Measurements from ENCODE around the gene HOXD8.

HOXD8 gene

GRCh38 chr2:176128982-176129796 lies at the start of gene HOXD8:
Gene HOXD8 (plus strand): TSS chr2:176129705. CDS start chr2:176130367, 662 bp downstream.
- DNase-seq, result no peak

- no peak for DNase-seq
Measured at GRCh38 chr2:176079831-176080539, 49.5 kb upstream of the HOXD8 start.

- no peak for DNase-seq
Measured at GRCh38 chr2:176080540-176081375, 48.7 kb upstream of the HOXD8 start.

- no peak for DNase-seq
Measured at GRCh38 chr2:176081376-176081836, 48.1 kb upstream of the HOXD8 start.

GRCh38 chr2:176081837-176082524 lies 47.5 kb upstream of the HOXD8 start:
- no peak for DNase-seq

- DNase-seq, result no peak
Measured at GRCh38 chr2:176082525-176082823, 47.0 kb upstream of the HOXD8 start.

- DNase-seq, result no peak
Measured at GRCh38 chr2:176082824-176083751, 46.4 kb upstream of the HOXD8 start.

GRCh38 chr2:176083796-176084261 lies 45.7 kb upstream of the HOXD8 start, which contains the start of gene EVX2:
Gene EVX2 (minus strand): TSS chr2:176083962. CDS start chr2:176083776, 186 bp downstream.
- DNase-seq, result no peak

GRCh38 chr2:176084611-176085119 lies 44.8 kb upstream of the HOXD8 start:
- no peak for DNase-seq

- no peak for DNase-seq
Measured at GRCh38 chr2:176085120-176085788, 44.3 kb upstream of the HOXD8 start.

- no peak for DNase-seq
Measured at GRCh38 chr2:176085861-176086771, 43.4 kb upstream of the HOXD8 start.

- DNase-seq, result no peak
Measured at GRCh38 chr2:176087330-176088047, 42.0 kb upstream of the HOXD8 start.

GRCh38 chr2:176088048-176088936 lies 41.2 kb upstream of the HOXD8 start:
- no peak for DNase-seq

- DNase-seq, result no peak
Measured at GRCh38 chr2:176088937-176089842, 40.3 kb upstream of the HOXD8 start.

GRCh38 chr2:176089843-176090395 lies 39.6 kb upstream of the HOXD8 start:
- no peak for DNase-seq

GRCh38 chr2:176090862-176091261 lies 38.6 kb upstream of the HOXD8 start:
- no peak for DNase-seq

Data from activated CD4-positive, alpha-beta T cell treated with anti-CD3 and anti-CD28 coated beads, Interleukin-2, amount 50 U/mL, for 4 hours (primary cell).